Thyroid gland (tissue), 4 donors: ENCODE measurements around the gene SCLY. TPM values are rescaled to one million over a fixed set of nuclear protein-coding genes. Genes with fewer than 3 reads are reported as not detected.

Experiments
- DNase-seq, 2 donors: peaks; one replicate each; pipeline ENCODE4 v3.0.0-alpha.2; 2019
- H3K27ac ChIP-seq, 3 donors: fragments of 200-600 bp; sonication (generic); 1 replicate in 2 of 3; 2 replicates in 1 of 3; pipeline ENCODE4 v1.5.1; 2016 to 2019; ENCODE audit warnings: mild to moderate bottlenecking in 1 of 3, moderate library complexity in 1 of 3
- H3K27me3 ChIP-seq: fragments of 200-600 bp; sonication (generic); one replicate; pipeline ENCODE4 v1.5.1; 2019
- H3K36me3 ChIP-seq, 2 donors: fragments of 200-600 bp; sonication (generic); one replicate each; pipeline ENCODE4 v1.5.1; 2016 to 2019
- H3K4me1 ChIP-seq, 2 donors: fragments of 200-600 bp; sonication (generic); one replicate each; pipeline ENCODE4 v1.5.1; 2017 to 2019
- H3K4me3 ChIP-seq, 3 donors: fragments of 200-600 bp; sonication (generic); replicated peaks in 1 of 3; 1 replicate in 2 of 3; 2 replicates in 1 of 3; pipeline ENCODE4 v1.5.1; 2016; ENCODE audit warnings: mild to moderate bottlenecking in 1 of 3
- H3K9me3 ChIP-seq: fragments of 200-600 bp; sonication (generic); one replicate; pipeline ENCODE4 v1.5.1; 2017
- POLR2A ChIP-seq, 2 donors: fragments of 450-650 bp; IDR thresholded peaks; one replicate each; pipeline ENCODE4 v1.6.1; 2017; ENCODE audit warnings: antibody characterized with exemption in 2 of 2, mild to moderate bottlenecking in 2 of 2, moderate library complexity in 1 of 2
- WGBS, 2 donors: methylation state at CpG; one replicate each; pipeline ENCODE4 v1.1.5; 2017; 5-methylcytosine and 5-hydroxymethylcytosine counted together
- intact Hi-C: fragments of 100-400 bp; cut with DNase I; formaldehyde crosslinking; loops from one replicate; pipeline ENCODE4 v1.15.1; 2023
- total RNA-seq, 4 donors: library from RNA; depleted of rRNA; stranded (reverse); fragments of >200 nt; gene quantifications; one replicate each; pipeline ENCODE4 v1.2.3, GENCODE V29; 2016
- TF ChIP-seq, protein P1 (sequence below), 6 experiments: fragments of 200-600 bp in 3 of 6; fragments of 450-650 bp in 3 of 6; sonication (generic) in 3 of 6; IDR thresholded peaks; one replicate each; pipeline ENCODE4 v1.5.1; 2016 to 2019; ENCODE audit warnings: antibody characterized with exemption in 6 of 6, mild to moderate bottlenecking in 2 of 6, inconsistent platforms in 1 of 6, moderate library complexity in 1 of 6

Gene SCLY
- 10 to 100 TPM; 21.8 to 48.2 (median 31.0) TPM for total RNA-seq

GRCh38 chr2:238060542-238061314 is at the start of gene SCLY:
Gene SCLY, plus strand, starts transcription at chr2:238061001. Its CDS starts 54 bp downstream, at chr2:238061055.
- peak within 1 kb of the TSS; percentile 65 to 87 (median 85) for H3K27ac ChIP-seq
- H3K27me3 ChIP-seq, result no peaks in the 10 kb centered on the region
- H3K9me3 ChIP-seq, result no peaks in the 10 kb centered on the region
- peaks cover 10 to 12% of the 10 kb centered on the region in 2 donors for H3K4me1 ChIP-seq
- H3K36me3 ChIP-seq, result no peaks in the 10 kb centered on the region
- TF ChIP-seq, protein P1, sequence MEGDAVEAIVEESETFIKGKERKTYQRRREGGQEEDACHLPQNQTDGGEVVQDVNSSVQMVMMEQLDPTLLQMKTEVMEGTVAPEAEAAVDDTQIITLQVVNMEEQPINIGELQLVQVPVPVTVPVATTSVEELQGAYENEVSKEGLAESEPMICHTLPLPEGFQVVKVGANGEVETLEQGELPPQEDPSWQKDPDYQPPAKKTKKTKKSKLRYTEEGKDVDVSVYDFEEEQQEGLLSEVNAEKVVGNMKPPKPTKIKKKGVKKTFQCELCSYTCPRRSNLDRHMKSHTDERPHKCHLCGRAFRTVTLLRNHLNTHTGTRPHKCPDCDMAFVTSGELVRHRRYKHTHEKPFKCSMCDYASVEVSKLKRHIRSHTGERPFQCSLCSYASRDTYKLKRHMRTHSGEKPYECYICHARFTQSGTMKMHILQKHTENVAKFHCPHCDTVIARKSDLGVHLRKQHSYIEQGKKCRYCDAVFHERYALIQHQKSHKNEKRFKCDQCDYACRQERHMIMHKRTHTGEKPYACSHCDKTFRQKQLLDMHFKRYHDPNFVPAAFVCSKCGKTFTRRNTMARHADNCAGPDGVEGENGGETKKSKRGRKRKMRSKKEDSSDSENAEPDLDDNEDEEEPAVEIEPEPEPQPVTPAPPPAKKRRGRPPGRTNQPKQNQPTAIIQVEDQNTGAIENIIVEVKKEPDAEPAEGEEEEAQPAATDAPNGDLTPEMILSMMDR (IDR thresholded peaks at IDR 0.05), result no peak
- peak in 1 of 2 donors; percentile 87 for TF ChIP-seq POLR2A (IDR thresholded peaks at IDR 0.05)
- peak within 1 kb of the TSS; percentile 68 to 91 (median 76) for H3K4me3 ChIP-seq
- intact Hi-C loops, result loop anchor here (2.0 to 10.0 kb wide), 2 partner anchors 94 to 174 kb away; partner anchors contain the start of gene UBE2F
- WGBS, 2 donors, result 0% methylated on average over 1 to 2 of the region's 98 CpGs
- DNase-seq, result peak; percentile 98

GRCh38 chr2:238013806-238014205 is 47.0 kb upstream of the SCLY start:
- no peak for DNase-seq
- WGBS, 2 donors, result 93 to 96% methylated on average over 7 of the region's 7 CpGs
- H3K36me3 ChIP-seq, result no peaks in the 10 kb centered on the region
- H3K4me3 ChIP-seq, result no peak overlapping the region
- intact Hi-C loops, result no loop called here
- no peak for TF ChIP-seq POLR2A (IDR thresholded peaks at IDR 0.05)
- TF ChIP-seq, protein P1 (IDR thresholded peaks at IDR 0.05), result no peak
- H3K27ac ChIP-seq, result peak overlapping the region; percentile 88 to 90 (median 90)
- H3K4me1 ChIP-seq, result peaks cover 53 to 57% of the 10 kb centered on the region in 2 donors
- no peaks in the 10 kb centered on the region for H3K27me3 ChIP-seq
- H3K9me3 ChIP-seq, result no peaks in the 10 kb centered on the region

DNA sequence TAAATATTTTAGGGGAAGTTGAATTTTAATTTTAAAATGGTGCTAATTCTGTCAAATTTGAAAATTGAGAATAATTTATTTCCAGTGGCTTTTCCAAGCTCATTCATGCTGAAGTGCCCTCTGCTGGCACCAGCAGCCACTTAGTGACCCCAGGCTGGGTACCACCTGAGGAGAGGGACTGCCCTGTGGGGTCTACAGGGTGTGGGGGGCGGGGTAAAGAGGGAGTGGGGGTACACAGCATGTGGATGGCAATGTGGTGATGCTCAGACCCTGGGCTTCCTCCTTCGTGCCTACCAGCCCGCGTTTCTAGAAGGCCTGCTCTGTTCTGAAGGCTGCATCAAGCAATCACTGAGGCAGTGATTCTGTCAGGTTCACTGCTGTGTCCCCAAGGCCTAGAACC is 45.1 kb upstream of the SCLY start:
- DNase-seq, result no peak
- Histone ChIP-seq H3K4me1 (peaks cover 46 to 60% of the 10 kb centered on the region in 2 donors), H3K27me3 (no peaks in the 10 kb centered on the region), H3K36me3 (no peaks in the 10 kb centered on the region), H3K4me3 (no peak overlapping the region), H3K9me3 (no peaks in the 10 kb centered on the region), H3K27ac (peak overlapping the region; percentile 88 to 90 (median 90))
- intact Hi-C loops, result no loop called here
- TF ChIP-seq POLR2A (IDR thresholded peaks at IDR 0.05), result no peak
- TF ChIP-seq, protein P1 (IDR thresholded peaks at IDR 0.05), result peak in 2 of 6 experiments; percentile 6
- WGBS, 2 donors, result 73 to 97% methylated on average over 4 of the region's 4 CpGs

GRCh38 chr2:238016526-238016925 is 44.3 kb upstream of the SCLY start:
- no peaks in the 10 kb centered on the region for H3K9me3 ChIP-seq
- no peaks in the 10 kb centered on the region for H3K27me3 ChIP-seq
- no peak overlapping the region for H3K4me3 ChIP-seq
- TF ChIP-seq, protein P1 (IDR thresholded peaks at IDR 0.05), result peak in 1 of 6 experiments; percentile 30
- TF ChIP-seq POLR2A (IDR thresholded peaks at IDR 0.05), result peak in 1 of 2 donors; percentile 32
- DNase-seq, result peak; percentile 92
- H3K27ac ChIP-seq, result peak overlapping the region; percentile 88 to 90 (median 90)
- no peaks in the 10 kb centered on the region for H3K36me3 ChIP-seq
- WGBS, 2 donors, result 28 to 34% methylated on average over 8 of the region's 8 CpGs
- intact Hi-C loops, result no loop called here
- peaks cover 46 to 60% of the 10 kb centered on the region in 2 donors for H3K4me1 ChIP-seq

DNA sequence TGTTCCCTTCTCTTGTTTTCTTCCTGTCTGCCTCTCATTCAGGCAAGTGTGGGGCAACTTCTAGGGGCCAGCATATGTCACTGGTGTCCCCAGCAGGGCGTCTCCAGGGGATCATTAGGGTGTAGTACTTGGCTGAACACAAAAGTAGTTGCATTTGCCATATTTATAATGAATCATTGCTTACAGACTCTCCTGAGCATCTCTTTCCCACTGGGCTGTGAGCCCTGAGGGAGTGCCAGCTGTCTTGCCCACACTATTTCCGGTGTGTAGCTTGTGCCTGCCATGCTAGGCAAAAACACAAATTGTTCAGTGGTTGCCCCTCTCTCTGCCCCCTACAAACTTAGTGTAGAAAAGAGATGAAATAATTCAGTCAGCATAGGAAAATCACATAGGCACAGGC is 40.8 kb upstream of the SCLY start:
- Histone ChIP-seq H3K27ac (peak overlapping the region in 1 of 3 donors; percentile 61), H3K4me1 (peaks cover 35 to 50% of the 10 kb centered on the region in 2 donors), H3K9me3 (no peaks in the 10 kb centered on the region), H3K36me3 (no peaks in the 10 kb centered on the region), H3K4me3 (no peak overlapping the region), H3K27me3 (no peaks in the 10 kb centered on the region)
- 80 to 84% methylated on average over 2 of the region's 2 CpGs for WGBS, 2 donors
- intact Hi-C loops, result no loop called here
- DNase-seq, result no peak
- TF ChIP-seq, protein P1 (IDR thresholded peaks at IDR 0.05), result no peak
- TF ChIP-seq POLR2A (IDR thresholded peaks at IDR 0.05), result no peak
